RWPE1 (cell line): ENCODE measurements around the gene EPHB2.
A peak's percentile ranks its signal among the peaks of the same experiment; 100 is the strongest.

Source experiments
- CTCF ChIA-PET: fragments of 350-600 bp; sonication (Branson Sonifier 250); formaldehyde crosslinking; extraction: SDS; loops from one replicate; lab custom pipeline; 2021; lab: Yijun Ruan, JAX
- POLR2A ChIA-PET: fragments of 400-600 bp; formaldehyde crosslinking; extraction: SDS; loops from one replicate; lab custom pipeline; 2020; ENCODE audit warnings: antibody characterized with exemption; ENCODE audit not compliant: low non-redundant PET; lab: Yijun Ruan, JAX
- DNase-seq: peaks from one replicate; pipeline ENCODE4 v3.0.0; 2012; ENCODE audit warnings: low spot score
- H3K27ac ChIP-seq: fragments of 450-650 bp; 2 replicates; pipeline ENCODE4 v1.5.1; 2017
- CTCF ChIP-seq: fragments of 450-650 bp; conservative IDR thresholded peaks from 2 replicates; pipeline ENCODE4 v1.5.1; 2017; ENCODE audit warnings: low read depth, mild to moderate bottlenecking

The EPHB2 gene

GRCh38 chr1:22818061-22818770, 107.6 kb downstream of the EPHB2 start:
- POLR2A ChIA-PET = no interaction called here
- peak overlapping the region; percentile 16 for H3K27ac ChIP-seq
- DNase-seq = no peak
- TF ChIP-seq CTCF = no peak
- CTCF ChIA-PET = interaction anchor here (0.5 to 0.8 kb wide), 3 partner anchors 10 to 43 kb away, joined by 3 to 5 read pairs (median 3); no protein-coding TSS in a partner anchor

GRCh38 chr1:22819361-22819760, 108.7 kb downstream of the EPHB2 start:
- POLR2A ChIA-PET = no interaction called here
- DNase-seq = no peak
- CTCF ChIA-PET = interaction anchor here (0.8 kb wide), 1 partner anchor 42 kb away, joined by 3 read pairs; no protein-coding TSS in a partner anchor
- TF ChIP-seq CTCF = no peak
- H3K27ac ChIP-seq = no peak overlapping the region

GRCh38 chr1:22821027-22821426, 110.4 kb downstream of the EPHB2 start:
- DNase-seq = no peak
- ChIA-PET CTCF (interaction anchor here (0.7 kb wide), 1 partner anchor 58 kb away, joined by 6 read pairs; no protein-coding TSS in a partner anchor), POLR2A (no interaction called here)
- no peak for TF ChIP-seq CTCF
- no peak overlapping the region for H3K27ac ChIP-seq

GRCh38 chr1:22822371-22822770, 111.7 kb downstream of the EPHB2 start:
- ChIA-PET CTCF (no interaction called here), POLR2A (no interaction called here)
- DNase-seq = no peak
- H3K27ac ChIP-seq = no peak overlapping the region
- no peak for TF ChIP-seq CTCF

- POLR2A ChIA-PET = no interaction called here
- no peak for TF ChIP-seq CTCF
- CTCF ChIA-PET = no interaction called here
- no peak for DNase-seq
- H3K27ac ChIP-seq = no peak overlapping the region
Measured at GRCh38 chr1:22824466-22824865, 113.8 kb downstream of the EPHB2 start.

GRCh38 chr1:22824975-22825374, 114.3 kb downstream of the EPHB2 start:
- H3K27ac ChIP-seq = no peak overlapping the region
- no peak for DNase-seq
- CTCF ChIA-PET = no interaction called here
- no peak for TF ChIP-seq CTCF
- POLR2A ChIA-PET = no interaction called here
